HepG2 (cell line): ENCODE measurements around the gene VKORC1. TPM values are rescaled to one million over a fixed set of nuclear protein-coding genes. Genes with fewer than 3 reads are reported as not detected.
A peak's percentile ranks its signal among the peaks of the same experiment; 100 is the strongest.

Experiments used
- ATAC-seq: fragments of 200-7000 bp; cut with Tn5 transposase; 3 replicates; pipeline ENCODE4 v1.9.1; 2020; ENCODE audit warnings: mild to moderate bottlenecking, moderate library complexity
- BruUV-seq: library from RNA; stranded (reverse); fragments of 400-500 nt; replicated peaks from 2 replicates; lab custom pipeline; 2021; lab: Mats Ljungman, UMichigan
- CTCF ChIA-PET: fragments of 300-600 bp; formaldehyde crosslinking; extraction: SDS; loops from one replicate; lab custom pipeline; 2021; ENCODE audit warnings: low total read pairs, inconsistent platforms, low intra/inter-chr PET ratio; lab: Yijun Ruan, JAX
- POLR2A ChIA-PET: fragments of 350-600 bp; sonication (Branson Sonifier 250); formaldehyde crosslinking; loops from one replicate; lab custom pipeline; 2020; ENCODE audit warnings: antibody characterized with exemption, inconsistent platforms; lab: Yijun Ruan, JAX
- DNase-seq: peaks from one replicate; pipeline ENCODE4 v3.0.0-alpha.2; 2015; ENCODE audit warnings: low spot score
- FAIRE-seq: peaks from 3 replicates; lab custom pipeline; 2011; peaks lifted over from hg19 to GRCh38; lab: Jason Lieb, UNC
- H2AFZ ChIP-seq: one replicate; pipeline ENCODE4 v1.6.1; 2011; ENCODE audit warnings: low read length, inconsistent platforms
- H3K27ac ChIP-seq: fragments of 300-600 bp; 3 replicates; pipeline ENCODE4 v1.8.0; 2011; ENCODE audit warnings: mixed run types, mild to moderate bottlenecking, mixed read lengths, low read length, inconsistent platforms; ENCODE audit not compliant: insufficient read depth; ENCODE audit errors: extremely low read length
- H3K27me3 ChIP-seq, 2 experiments: fragments of 200-600 bp in 1 of 2; 2 replicates in 1 of 2; 3 replicates in 1 of 2; pipeline versions ENCODE4 v1.6.0 to v1.8.0; 2011; ENCODE audit warnings: low read length in 2 of 2, mild to moderate bottlenecking in 2 of 2, moderate library complexity in 2 of 2, inconsistent platforms in 1 of 2; ENCODE audit not compliant: insufficient read depth in 2 of 2, control insufficient read depth in 1 of 2
- H3K36me3 ChIP-seq, 2 experiments: fragments of 200-600 bp in 1 of 2; replicated peaks in 1 of 2; 2 replicates in 1 of 2; 3 replicates in 1 of 2; pipeline versions ENCODE4 v1.5.1 to v1.8.0; 2011; ENCODE audit warnings: low read length in 2 of 2, inconsistent platforms in 1 of 2; ENCODE audit not compliant: insufficient read depth in 2 of 2, control insufficient read depth in 1 of 2
- H3K4me1 ChIP-seq: 2 replicates; pipeline ENCODE4 v1.5.1; 2012; ENCODE audit warnings: low read length, inconsistent platforms; ENCODE audit not compliant: insufficient read depth
- H3K4me2 ChIP-seq: 2 replicates; pipeline ENCODE4 v1.6.0; 2011; ENCODE audit warnings: low read depth, low read length, inconsistent platforms
- H3K4me3 ChIP-seq, 3 experiments: fragments of 200-600 bp in 1 of 3; sonication (generic), shearing (Covaris generic) in 1 of 3; replicated peaks in 1 of 3; 2 replicates each; pipeline ENCODE4 v1.5.1; 2011 to 2016; ENCODE audit warnings: low read length in 3 of 3, inconsistent platforms in 2 of 3, low read depth in 2 of 3, mild to moderate bottlenecking in 2 of 3, control low read depth in 1 of 3, mixed read lengths in 1 of 3; ENCODE audit not compliant: insufficient read depth in 1 of 3
- H3K79me2 ChIP-seq: one replicate; pipeline ENCODE4 v1.6.1; 2011; ENCODE audit warnings: low read length, inconsistent platforms; ENCODE audit not compliant: insufficient read depth
- H3K9ac ChIP-seq: 2 replicates; pipeline ENCODE4 v1.6.0; 2011; ENCODE audit warnings: mild to moderate bottlenecking, low read depth, low read length, inconsistent platforms; ENCODE audit not compliant: insufficient read depth
- H3K9me3 ChIP-seq: 2 replicates; pipeline ENCODE4 v1.5.1; 2012; ENCODE audit warnings: mild to moderate bottlenecking, low read length
- H4K20me1 ChIP-seq: 2 replicates; pipeline ENCODE4 v1.6.0; 2011; ENCODE audit warnings: inconsistent platforms, mild to moderate bottlenecking, low read length, moderate library complexity; ENCODE audit not compliant: insufficient read depth
- AGO2 ChIP-seq: fragments of 200-400 bp; formaldehyde crosslinking; optimal IDR thresholded peaks from 2 replicates; pipeline ENCODE3; 2017; ENCODE audit warnings: mild to moderate bottlenecking, low read depth, low read length, moderate library complexity
- ARID2 ChIP-seq: sonication (generic); formaldehyde crosslinking; IDR thresholded peaks from 2 replicates; pipeline ENCODE4 v1.8.1; 2022; ENCODE audit warnings: mild to moderate bottlenecking, missing genetic modification reagents, borderline replicate concordance
- CHD2 ChIP-seq: IDR thresholded peaks from 2 replicates; pipeline ENCODE4 v1.6.1; 2011; ENCODE audit warnings: low read depth, low read length, improper control_type of control experiment
- ETS1 ChIP-seq: sonication (generic); formaldehyde crosslinking; IDR thresholded peaks from 2 replicates; pipeline ENCODE4 v1.4.0; 2020; ENCODE audit warnings: missing genetic modification reagents
- HNF1B ChIP-seq: sonication (generic); formaldehyde crosslinking; IDR thresholded peaks from 2 replicates; pipeline ENCODE4 v1.5.1; 2020; ENCODE audit warnings: mild to moderate bottlenecking, moderate library complexity, missing genetic modification reagents
- KLF13 ChIP-seq: sonication (generic); formaldehyde crosslinking; IDR thresholded peaks from 2 replicates; pipeline ENCODE4 v1.4.0; 2020; ENCODE audit warnings: mild to moderate bottlenecking, missing genetic modification reagents
- MAZ ChIP-seq, 2 experiments: sonication (generic) in 1 of 2; formaldehyde crosslinking in 1 of 2; IDR thresholded peaks; 2 replicates each; pipeline versions ENCODE4 v1.5.0 to v1.6.1; 2012 to 2020; ENCODE audit warnings: low read depth in 2 of 2, mild to moderate bottlenecking in 2 of 2, borderline replicate concordance in 1 of 2, improper control_type of control experiment in 1 of 2, low read length in 1 of 2, missing genetic modification reagents in 1 of 2, moderate library complexity in 1 of 2
- MYNN ChIP-seq: sonication (generic); formaldehyde crosslinking; IDR thresholded peaks from 2 replicates; pipeline ENCODE4 v1.4.0; 2020; ENCODE audit warnings: mild to moderate bottlenecking, low read depth, missing genetic modification reagents
- ZBTB44 ChIP-seq: sonication (generic); formaldehyde crosslinking; IDR thresholded peaks from 2 replicates; pipeline ENCODE4 v1.4.0; 2020; ENCODE audit warnings: missing genetic modification reagents
- ZNF451 ChIP-seq: sonication (generic); formaldehyde crosslinking; IDR thresholded peaks from 2 replicates; pipeline ENCODE4 v1.5.0; 2020; ENCODE audit warnings: mild to moderate bottlenecking, missing genetic modification reagents
- ZNF883 ChIP-seq: sonication (generic); formaldehyde crosslinking; IDR thresholded peaks from 2 replicates; pipeline ENCODE4 v1.5.1; 2020; ENCODE audit warnings: mild to moderate bottlenecking, missing genetic modification reagents; ENCODE audit errors: not compliant biosample characterization
- WGBS: methylation state at CpG from one replicate; pipeline ENCODE4 v1.1.6; 2017; ENCODE audit warnings: low lambda C conversion rate; 5-methylcytosine and 5-hydroxymethylcytosine counted together
- in situ Hi-C: cut with HindIII; loops from 2 replicates; pipeline ENCODE4 v1.10.0; 2017; ENCODE audit warnings: low pct_unique_long_range_greater_than_20kb; ENCODE audit not compliant: extremely low pct_ligation_motif_present
- intact Hi-C: fragments of 100-400 bp; cut with micrococcal nuclease; formaldehyde crosslinking; loops from one replicate; pipeline ENCODE4 v1.10.0; 2022; ENCODE audit not compliant: unreplicated experiment
- polyA plus RNA-seq, 8 experiments: library from polyadenylated mRNA; depleted of rRNA in 3 of 8; stranded (reverse) in 7 of 8; unstranded in 1 of 8; fragments of >200 nt; fragmentation: Illumina TruSeq in 4 of 8; extraction: Trizol in 4 of 8; gene quantifications; 2 replicates each; pipeline versions ENCODE4 v1.2.1 to v1.2.3, GENCODE V29; 2011 to 2016; ENCODE audit warnings: low read depth in 4 of 8, missing spikeins in 1 of 8, mixed read lengths in 1 of 8; ENCODE audit not compliant: insufficient read depth in 1 of 8
- total RNA-seq, 5 experiments: library from RNA; depleted of rRNA; stranded (reverse); fragments of >200 nt; fragmentation: Illumina TruSeq; extraction: Trizol; gene quantifications; 2 replicates each; pipeline ENCODE4 v1.2.3, GENCODE V29; 2016; ENCODE audit warnings: low read depth in 1 of 5

The VKORC1 gene
- total and polyA plus RNA-seq, 2 of the 13 experiments (the other 11 are each of a cell fraction or from before 2014, with no cell fraction given): 141 to 615 TPM

GRCh38 chr16:31112711-31113110, 18.1 kb upstream of the VKORC1 start:
- in situ Hi-C loops (no loop called here), intact Hi-C loops (no loop called here)
- Histone ChIP-seq H3K4me3 (no peak overlapping the region), H3K36me3 (peaks cover 20 to 35% of the 10 kb centered on the region in 2 experiments), H3K27me3 (no peaks in the 10 kb centered on the region), H3K79me2 (peaks cover 12% of the 10 kb centered on the region), H3K9me3 (no peaks in the 10 kb centered on the region), H3K27ac (peak overlapping the region; percentile 64), H4K20me1 (no peaks in the 10 kb centered on the region), H3K4me2 (no peak overlapping the region), H2AFZ (no peak overlapping the region), H3K9ac (no peak overlapping the region), H3K4me1 (peaks cover 43% of the 10 kb centered on the region)
- ChIA-PET CTCF (no interaction called here), POLR2A (interaction anchor here (0.9 to 1.5 kb wide), 3 partner anchors 13 to 39 kb away, joined by 3 read pairs; partner anchors contain the start of genes ZNF646 and ZNF668)
- no peak for ATAC-seq
- TF ChIP-seq KLF13 (CRISPR knock-in tag) (0 out of 2 replicates have a peak, but pooled peaks have one; percentile 10), ZNF451 (CRISPR knock-in tag) (no peak)
- BruUV-seq: no TSS peak
- DNase-seq: no peak
- WGBS: 93% methylated on average over 2 of the region's 2 CpGs
- FAIRE-seq: no peak

- no peak for DNase-seq
- Histone ChIP-seq H2AFZ (no peak overlapping the region), H3K79me2 (peaks cover 12% of the 10 kb centered on the region), H3K27me3 (no peaks in the 10 kb centered on the region), H3K4me3 (no peak overlapping the region), H3K27ac (no peak overlapping the region), H3K4me1 (peaks cover 51% of the 10 kb centered on the region), H3K36me3 (peaks cover 20 to 35% of the 10 kb centered on the region in 2 experiments), H3K9ac (no peak overlapping the region), H3K4me2 (no peak overlapping the region), H4K20me1 (no peaks in the 10 kb centered on the region), H3K9me3 (no peaks in the 10 kb centered on the region)
- in situ Hi-C loops: no loop called here
- POLR2A ChIA-PET: interaction anchor here (0.9 kb wide), 1 partner anchor 38 kb away, joined by 3 read pairs; the partner anchor contains the start of genes ZNF646 and ZNF668
- 96% methylated on average over 18 of the region's 23 CpGs for WGBS
- ATAC-seq: no peak
- FAIRE-seq: no peak
- intact Hi-C loops: no loop called here
- CTCF ChIA-PET: no interaction called here
- no TSS peak for BruUV-seq
- TF ChIP-seq ETS1 (CRISPR knock-in tag): no peak
- TF ChIP-seq CHD2: no peak
- TF ChIP-seq ZNF883 (CRISPR knock-in tag): no peak
- TF ChIP-seq ZBTB44: no peak
- TF ChIP-seq AGO2: peak; percentile 79
- no peak for TF ChIP-seq MAZ (IDR thresholded peaks at IDR 0.05; ENCODE audit: borderline replicate concordance, low read depth, low read length)
- no peak for TF ChIP-seq MAZ (CRISPR knock-in tag; IDR thresholded peaks at IDR 0.05; ENCODE audit: low read depth)
- TF ChIP-seq ARID2: no peak
- no peak for TF ChIP-seq HNF1B
- TF ChIP-seq MYNN (CRISPR knock-in tag): no peak
Observed at GRCh38 chr16:31111881-31112466, 17.4 kb upstream of the VKORC1 start.
